ENCODE results near the gene TNXB.

The TNXB gene

DNA sequence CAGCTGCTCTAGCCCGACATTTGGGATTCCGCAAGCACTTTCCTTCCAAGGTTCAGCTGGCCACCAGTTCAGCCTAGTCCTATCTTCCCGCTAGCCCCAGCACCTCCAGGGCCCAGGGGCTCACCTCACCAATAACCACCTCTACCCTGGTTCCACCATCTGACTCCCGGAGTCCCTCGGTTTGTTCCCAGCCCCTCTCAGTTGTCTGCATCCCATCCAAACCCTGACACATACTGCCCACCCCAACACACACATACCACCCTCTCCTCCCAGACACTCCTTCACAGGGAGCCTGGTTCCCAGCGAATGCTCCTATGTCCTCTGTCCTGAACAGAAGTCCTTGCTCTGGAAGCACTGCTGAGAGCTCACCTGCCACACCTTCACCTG is 418 bp downstream of the TNXB start:
- DNase-seq: no peak

DNA sequence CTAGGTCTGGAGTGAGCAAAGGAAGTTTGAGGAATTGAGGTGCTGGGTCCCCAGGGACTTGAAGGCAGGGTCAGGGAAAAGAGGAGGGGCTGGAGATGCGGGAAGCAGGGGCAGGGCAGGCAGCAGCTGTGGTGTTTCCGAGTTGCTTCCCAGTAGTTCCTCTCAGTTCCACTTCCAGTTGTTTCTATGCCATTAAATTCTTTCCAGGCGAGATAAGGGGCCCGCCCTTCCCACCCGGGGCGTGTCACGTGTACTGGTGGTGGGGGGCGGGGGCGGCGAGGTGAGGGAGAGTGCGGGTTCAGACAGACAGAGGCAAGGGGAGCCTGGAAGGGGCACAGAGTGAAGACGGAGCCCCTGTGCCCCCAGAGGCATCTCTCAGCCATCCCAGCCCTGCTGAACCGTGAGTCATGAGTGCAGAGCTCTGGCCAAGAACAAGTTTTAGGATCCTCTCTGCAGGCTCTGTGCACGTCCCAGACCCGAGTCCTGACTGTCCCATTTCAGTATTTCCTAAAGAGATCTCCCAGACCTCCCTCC is 977 bp downstream of the TNXB start:
- no peak for DNase-seq

DNA sequence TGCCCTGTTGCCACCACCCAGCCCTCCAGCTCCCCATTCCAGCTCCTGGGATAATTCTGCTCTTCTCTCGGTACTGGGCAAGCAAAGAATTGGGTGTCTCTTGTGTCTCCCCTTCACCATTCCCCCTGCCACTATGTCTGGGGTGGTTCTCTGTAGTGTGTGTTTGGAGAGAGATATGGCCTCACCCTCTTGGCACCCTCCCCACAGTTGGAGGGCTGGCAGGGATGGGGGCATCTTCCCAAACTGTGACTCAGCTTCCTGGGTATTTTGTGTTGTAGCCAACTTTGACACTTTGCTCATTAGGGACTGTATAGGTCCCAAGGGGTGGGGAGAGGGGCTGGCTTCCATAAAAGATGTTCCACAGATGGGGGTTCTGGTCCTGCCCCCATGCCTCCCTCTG is 1.7 kb downstream of the TNXB start:
- DNase-seq: no peak

DNA sequence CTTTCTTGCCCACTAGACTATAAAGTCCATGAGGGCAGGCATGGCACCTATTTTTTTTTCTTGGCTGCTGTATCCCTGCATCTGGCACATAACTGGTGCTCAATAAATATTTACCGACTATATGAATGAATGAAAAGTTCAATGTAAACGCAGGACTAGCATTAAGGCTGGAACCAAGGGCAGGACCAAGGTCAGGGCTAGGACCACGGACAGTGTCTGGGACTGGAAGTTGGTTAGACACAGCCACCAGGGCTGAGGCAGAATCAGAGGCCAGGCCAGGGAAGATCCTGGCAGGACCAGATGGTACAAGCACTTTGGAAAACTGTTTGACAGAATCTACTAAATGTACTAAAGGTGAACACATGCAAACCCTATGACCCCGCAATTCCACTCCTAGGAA is 3.7 kb downstream of the TNXB start:
- DNase-seq: no peak

DNA sequence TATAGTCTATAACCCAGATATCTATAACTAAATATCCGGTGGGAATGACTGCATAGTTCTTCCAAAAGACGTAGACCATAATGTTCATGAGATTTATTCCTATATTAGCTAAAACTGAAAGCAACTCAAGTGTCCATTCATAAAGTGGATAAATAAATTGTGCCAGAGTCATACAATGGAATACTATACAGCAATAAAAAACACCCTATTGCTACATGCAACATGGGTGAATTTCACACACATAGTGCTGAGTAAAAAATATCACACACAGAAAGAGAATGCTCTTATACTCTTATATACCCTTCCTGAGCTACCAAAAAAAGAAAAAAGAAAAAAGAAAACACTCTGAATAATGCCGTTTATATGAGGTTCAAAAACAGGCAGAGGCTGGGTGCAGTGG is 6.9 kb downstream of the TNXB start:
- no peak for DNase-seq

DNA sequence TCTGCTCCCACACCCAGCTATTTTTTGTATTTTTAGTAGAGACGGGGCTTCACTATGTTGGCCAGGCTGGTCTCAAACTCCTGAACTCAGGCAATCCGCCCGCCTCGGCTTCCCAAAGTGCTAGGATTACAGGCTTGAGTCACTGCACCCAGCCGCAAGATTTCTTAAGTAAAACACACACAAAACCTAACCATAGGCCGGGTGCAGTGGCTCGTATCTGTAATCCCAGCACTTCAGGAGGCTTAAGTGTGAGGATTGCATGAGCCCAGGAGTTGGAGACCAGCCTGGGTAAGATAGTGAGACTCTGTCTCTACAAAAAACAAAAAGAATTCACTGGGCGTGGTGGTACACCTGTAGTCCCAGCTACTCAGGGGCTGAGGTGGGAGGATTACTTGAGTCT is 8.9 kb downstream of the TNXB start:
- DNase-seq: peak; percentile 17 to 57

DNA sequence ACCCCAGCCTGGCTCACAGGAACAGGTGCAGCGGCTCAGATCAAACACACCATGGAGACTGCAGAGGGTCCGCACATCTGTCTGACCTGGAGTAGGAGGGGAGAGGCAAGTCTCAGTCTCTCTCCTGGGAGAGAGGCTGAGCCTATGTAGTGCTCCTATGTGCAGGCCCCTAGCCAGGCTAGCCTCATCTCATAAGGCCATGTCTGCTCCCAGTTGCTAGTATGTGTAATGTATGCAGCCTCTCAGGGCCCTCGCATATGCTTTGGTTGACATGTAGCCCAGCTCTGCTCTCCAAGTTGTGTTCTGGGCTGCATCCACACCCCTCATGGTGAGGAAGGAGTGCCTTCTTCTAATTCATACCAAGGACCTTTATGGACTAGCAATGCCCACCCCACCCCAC is 11.8 kb downstream of the TNXB start:
- DNase-seq: no peak

DNA sequence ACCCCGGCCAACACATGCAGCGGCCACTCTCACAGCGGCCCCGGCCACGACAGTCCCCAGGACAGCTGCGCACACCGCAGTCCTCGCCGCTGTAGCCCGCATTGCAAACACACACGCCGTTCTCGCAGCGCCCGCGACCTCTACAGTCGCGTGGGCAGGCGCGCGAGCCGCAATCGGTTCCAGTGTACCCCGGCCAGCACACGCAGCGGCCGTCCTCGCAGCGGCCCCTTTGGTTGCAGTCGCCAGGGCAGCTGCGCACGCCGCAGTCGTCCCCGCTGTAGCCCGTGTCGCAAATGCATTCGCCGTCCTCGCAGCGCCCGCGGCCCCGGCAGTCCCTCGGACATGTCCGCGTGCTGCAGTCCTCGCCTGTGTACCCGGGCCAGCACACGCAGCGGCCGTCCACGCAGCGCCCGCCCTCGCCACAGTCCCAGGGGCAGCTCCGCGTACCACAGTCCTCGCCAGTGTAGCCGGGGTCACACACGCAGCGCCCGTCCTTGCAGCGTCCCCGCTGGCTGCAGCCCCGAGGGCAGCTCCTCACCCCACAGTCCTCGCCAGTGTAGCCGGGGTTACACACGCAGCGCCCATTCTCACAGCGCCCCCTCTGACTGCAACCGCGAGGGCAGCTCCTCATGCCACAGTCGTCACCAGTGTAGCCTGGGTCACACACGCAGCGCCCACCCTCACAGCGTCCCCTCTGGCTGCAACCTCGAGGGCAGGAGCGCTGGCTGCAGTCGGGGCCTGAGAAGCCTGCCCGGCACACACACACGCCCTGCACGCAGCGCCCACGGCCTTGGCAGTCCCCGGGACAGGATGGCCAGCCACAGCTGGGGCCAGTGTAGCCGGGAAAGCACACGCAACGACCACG is 12.5 kb downstream of the TNXB start:
- DNase-seq: peak in 1 of 2 experiments; percentile 12

DNA sequence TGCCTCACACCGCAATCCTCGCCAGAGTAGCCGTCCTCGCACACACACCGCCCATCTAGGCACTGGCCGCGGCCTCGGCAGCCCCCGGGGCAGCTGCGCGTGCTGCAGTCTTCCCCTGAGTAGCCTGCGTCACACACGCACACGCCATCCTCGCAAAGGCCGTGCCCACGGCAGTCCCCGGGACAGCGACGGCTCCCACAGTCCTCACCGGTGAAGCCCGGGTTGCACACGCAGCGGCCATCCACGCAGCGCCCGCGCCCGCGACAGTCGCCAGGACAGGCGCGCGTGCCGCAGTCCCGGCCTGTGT is 13.1 kb downstream of the TNXB start:
- DNase-seq: no peak

DNA sequence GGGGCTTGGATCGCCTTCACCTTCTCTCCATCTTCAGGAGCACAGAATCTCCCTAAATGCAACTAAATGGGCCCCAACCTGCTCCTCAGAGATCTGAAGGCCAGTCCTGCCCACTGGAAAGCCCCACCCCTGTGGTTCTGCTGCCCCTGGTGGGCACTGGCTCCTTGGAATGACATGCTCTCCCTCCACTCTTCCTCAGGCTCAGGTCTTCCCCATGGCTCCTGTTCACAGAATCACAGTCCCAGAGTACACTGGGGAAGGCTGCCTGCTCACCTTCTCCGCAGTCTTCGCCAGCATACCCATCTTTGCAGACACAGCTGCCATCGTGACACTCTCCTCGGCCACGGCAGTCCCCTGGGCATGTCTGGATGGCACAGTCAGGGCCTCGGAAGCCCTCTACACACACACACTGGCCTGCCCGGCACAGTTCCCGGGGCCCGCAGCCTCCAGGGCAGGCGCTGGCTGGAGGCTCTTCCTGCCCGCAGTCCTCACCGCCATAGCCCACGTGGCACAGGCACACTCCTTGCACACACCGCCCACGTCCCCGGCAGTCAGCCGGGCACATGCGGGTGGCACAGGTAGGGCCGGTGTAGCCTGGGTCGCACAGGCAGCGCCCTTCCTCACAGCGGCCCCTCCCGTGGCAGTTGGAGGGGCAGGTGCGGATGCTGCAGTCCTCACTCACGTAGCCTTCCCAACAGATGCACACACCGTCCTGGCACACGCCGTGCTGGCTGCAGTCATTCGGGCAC is 13.6 kb downstream of the TNXB start:
- DNase-seq: peak in 1 of 2 experiments; percentile 25

DNA sequence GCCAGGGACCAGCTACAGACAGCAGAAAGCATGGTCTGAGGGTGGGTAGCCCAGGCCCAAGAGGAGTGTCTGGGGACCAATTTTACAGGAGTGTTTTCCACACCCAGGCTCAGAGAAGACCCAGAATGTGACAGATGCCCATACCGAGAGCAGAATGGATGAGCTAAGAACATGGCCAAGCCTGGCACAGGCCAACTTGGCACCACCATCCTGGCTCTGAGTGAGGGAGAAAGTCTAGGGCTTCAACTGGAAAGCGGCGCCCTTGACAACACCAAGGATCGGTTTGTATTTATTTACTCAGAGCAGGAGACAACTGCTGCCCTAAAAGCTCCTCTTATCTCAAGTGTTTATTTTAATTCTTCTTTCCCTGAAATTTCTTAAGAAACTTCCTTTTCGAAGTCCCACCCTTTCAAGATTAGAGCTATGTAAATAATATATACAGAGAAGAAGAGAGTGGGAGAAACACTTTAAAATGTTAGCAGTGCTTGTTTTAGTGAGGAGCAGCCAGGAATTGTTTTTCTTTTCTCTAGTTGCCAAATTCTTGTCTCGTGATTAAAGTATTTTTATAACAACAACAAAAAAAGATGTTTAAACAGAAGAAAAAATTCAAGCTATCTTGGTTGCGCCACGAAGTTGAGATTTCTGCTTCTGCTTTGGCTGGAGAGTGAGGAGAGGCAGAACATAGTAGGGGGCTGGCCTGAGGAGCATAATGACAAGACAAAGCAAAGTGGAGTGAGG is 16.2 kb downstream of the TNXB start:
- DNase-seq: no peak

DNA sequence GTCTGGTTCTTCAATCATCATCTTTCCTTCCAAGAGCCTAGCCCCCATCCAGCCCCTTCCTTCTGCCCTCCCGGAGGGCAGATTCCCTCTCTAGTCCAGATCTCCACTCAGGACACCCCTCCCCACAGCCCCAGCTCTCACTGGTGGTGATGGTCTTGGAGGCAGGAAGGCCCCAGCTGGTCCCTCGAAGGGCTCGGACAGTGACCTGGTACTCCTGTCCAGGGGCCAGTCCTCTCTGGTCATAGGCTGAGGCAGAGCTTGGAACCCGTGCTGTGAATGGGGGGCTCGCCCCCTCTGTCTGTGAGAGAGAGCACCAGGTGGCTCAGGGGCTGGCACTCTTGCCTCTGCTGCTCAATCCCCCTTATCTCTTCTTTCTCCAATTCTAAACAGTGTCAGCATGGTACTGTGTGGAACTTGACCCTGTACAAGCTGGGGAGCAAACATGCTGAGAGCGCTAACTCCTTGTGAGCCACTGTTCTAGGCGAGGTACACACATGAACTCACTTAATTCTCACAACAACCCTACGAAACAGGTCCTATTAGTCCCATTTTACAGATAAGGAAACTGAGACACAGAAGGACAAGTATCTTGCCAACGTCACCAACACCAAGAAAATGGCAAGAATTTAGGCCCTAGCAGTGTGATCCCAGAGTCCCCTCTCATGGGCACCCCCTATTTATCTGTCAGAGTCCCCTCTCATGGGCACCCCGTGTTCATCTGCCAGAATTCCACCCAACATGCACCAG is 19.9 kb downstream of the TNXB start:
- no peak for DNase-seq

DNA sequence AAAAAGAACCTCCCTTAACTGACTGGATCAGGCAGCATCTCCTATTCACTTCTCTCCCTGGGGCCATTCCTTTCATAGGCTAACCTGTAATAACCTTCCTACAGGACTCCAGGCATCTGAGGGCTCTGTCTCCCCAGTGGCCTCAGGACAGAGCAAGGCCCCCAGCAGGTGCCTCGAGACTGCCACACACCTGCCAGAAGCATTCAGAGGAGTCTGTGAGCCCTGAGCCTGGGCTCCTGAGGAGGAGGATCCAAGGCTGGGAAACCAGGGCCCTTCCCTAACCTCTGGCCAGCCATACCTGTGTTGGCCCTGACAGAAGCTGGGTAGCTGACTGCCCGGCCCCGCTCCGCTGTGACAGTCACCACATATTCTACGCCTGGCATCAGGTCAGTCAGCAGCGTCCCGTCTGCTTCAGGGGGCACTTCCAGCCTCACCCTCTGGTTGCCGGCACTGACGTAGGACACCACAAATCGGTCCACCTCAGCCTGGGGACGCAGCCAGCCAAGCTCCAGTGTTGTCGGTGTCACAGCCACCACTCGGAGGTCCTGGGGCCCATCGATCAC is 20.6 kb downstream of the TNXB start:
- DNase-seq: no peak

DNA sequence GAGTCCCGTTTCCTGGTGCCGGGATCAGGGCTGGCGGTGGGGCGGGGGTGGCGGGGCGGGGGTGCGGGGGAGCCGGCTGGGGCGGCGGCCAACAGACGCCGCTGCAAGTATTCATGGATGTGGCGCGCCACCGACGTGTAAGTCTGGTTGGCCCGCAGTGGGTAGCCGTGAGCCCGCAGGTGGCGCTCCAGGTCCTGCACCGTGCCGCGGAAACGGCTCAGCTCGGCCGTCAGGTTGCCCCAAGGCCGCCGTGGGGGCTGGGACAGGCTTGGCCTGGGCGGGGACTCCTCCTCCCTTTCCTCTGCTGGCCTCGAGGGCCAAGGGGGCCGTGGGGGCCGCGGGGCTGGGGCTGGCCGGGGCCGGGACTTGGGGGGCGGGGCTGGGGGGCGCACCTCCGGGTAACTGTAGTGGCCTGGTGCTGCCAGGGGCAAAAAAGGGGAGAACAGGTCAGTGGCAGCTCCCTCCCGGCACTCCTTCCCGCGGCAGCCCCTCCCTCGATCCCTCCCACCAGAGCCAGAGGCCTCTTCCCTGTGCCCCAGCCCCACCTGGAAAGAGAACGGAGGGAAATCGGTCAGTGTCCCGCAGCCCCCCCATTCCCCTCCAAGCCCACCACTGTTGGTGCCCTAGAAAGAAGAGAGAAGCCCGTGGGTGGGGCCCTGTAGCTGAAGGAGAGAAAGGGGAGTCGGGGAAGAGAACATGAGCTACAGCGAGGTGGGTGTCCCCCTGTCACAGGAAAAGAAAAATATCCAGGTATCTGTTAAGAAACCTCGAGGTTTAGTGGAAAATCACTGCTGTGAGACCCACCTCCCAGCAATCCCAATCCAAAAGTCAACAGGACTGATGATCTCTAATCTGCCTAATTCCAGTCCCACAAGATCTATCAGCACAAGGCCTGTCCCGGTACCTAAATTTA is 21.3 kb downstream of the TNXB start:
- peak; percentile 40 to 71 for DNase-seq

DNA sequence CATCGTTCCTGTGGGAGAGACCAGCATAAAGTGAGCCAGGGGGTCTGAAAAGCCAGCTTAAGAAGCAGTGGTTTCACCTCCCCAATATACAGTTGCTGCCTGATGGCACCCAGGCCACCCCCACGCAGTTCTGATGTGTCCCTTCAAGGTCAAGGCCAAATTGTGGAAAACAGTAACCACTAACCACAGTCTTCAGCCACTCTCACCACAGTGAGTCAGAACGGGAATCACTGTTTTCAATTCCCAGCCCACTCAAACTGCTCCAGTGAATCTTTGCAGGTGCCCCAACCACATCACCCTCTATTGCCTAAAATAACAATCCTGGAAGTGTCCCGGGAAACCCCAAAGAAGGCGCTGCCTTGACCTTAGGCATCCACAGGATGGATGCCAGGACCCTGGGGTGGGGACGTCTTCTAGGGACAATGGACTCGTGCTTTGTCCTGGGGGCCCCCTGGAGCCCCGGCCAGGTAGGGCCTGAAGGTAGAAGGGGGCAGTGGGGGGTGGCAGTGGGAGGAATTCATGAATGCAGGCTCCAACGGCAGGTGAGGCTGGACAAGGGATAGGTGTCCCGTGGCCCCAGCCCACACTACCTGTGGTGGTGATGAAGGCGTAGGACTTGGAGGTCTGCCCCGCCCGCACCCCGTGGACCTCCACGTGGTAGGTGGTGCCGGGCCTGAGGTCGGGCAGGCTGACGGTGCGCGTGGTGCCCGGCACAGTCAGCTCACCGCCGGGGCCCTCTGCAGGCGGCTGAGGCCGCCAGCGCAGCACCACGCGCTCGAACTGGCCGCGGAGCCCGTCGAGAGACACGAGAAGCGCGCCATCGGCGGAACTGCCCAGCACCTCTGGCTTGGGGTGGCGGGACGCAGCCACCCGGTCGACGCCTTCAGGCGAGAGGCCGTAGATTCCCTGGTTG is 22.2 kb downstream of the TNXB start:
- no peak for DNase-seq

DNA sequence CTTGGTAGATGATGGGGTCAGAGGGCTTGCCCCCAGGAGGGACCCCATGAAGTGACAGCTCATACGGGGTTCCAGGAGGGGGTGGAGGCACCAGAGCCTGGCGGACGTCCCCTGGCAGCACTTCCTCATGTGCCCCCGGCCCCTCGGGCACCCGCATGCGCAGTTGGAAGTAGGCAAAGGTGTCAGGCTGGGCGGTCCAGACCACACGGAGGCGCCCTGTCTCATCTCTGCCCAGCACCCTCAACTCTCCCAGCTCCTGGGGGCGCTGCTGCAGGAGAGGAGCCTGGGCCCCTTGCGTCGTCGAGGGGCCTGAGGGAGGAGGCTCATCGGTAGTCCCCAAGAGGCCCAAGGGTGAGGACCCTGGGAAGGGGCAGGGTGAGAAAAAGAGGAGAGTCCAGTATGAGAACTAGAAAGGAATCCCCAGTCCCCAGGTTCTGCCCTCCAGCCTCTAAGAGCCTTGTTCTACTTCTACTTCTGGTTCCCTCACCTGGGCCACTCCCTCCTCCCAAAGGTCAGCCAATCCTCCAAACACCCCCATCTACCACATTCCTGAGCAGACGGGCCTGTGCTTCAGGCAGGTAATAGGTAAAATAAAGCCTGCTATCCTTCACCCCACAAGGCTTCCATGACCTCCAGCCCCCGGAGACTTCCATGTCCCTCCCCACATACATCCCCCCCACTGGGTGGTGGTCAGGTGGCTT is 23.2 kb downstream of the TNXB start:
- DNase-seq: no peak

DNA sequence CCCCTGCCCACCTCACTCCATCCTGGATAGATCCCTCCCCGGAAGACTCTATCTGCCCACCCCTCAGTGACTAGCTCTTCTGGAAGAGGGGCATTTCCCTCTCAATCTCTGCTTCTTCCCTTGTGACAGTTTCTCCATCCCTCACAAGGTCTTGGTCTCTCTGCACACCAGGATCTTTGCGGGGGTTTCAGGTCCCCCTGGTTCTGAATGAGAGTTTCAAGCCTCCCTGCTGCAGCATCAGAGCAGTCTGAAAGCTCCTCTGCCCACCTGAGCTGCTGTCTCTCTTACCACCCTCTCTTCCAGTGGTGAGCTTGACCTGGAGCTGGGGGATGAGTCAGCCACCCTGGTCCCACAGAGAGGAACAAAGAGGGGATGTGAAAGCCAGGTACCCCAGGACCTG is 24.4 kb downstream of the TNXB start:
- no peak for DNase-seq

DNA sequence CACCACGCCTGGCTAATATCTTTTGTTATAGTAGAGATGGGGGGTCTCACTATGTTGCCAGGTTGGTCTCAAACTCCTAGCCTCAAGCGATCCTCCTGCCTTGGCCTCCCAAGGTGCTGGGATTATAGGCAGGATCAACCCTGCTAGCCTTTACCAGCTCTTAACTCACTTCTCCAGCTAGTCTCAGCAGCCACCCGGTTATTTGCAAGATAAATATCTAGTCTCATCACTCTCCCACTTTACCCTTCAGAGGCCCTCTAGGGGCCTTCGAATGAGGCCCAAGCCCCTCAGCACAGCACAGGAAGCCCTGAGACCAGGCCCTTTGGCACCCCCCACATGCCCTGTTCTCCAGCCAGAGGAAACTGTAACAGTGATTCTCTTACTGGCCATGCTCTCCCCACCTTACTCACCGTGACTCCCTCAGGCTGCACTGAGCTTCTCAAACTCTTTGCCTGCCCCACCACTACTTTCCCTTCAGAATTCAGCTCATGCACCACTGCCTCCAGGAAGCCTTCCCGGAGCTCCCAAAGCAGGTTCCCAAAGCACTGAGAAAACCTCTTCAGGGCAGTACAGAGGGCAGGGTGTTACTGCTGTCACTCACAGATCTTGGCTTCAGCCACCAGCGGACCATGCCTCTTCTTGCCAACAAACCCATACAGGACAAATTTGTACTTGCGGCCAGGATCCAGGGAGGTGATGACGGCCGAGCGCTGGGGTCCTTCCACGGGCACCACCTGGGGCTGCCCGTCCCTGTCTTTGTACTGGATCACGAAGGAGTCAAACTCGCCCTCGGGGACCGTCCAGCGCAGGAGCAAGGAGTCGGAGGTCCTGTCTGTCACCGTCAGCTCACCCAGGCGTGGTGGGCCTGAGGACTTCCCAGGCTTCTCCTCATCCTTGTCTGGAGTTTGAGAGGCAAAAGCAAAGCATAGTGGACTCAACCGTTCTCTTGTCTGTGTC is 25.0 kb downstream of the TNXB start:
- DNase-seq: no peak

Measured in NCI-H524 (cell line).